ENCODE data around the gene KRTAP10-2.
A peak's percentile ranks its signal among the peaks of the same experiment; 100 is the strongest.
"Not testable (repeated sequence)": the region's sequence is repeated elsewhere in the genome, so short reads cannot be mapped to it uniquely, and the experiment has no call there.

KRTAP10-2 gene

DNA sequence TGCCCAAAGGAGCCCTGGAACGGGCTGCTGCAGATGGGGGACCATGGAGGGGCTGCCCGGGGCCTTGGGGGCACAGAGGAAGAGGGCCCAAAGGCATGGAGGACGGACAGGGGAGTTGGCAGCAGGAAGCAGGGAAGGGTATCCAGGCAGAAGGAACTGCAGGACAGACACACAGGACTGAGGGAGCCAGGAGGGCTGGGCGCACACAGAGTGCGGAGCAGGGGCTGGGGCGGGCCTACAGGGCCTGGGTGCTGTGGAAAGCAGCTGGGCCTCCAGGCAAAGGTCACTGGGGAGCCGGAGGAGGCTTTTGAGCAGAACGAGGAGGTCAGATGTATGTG lies 39.4 kb downstream of the KRTAP10-2 start:
- DNase-seq, result no peak

- DNase-seq, result no peak
Measured at GRCh38 chr21:44511219-44511937, 39.9 kb downstream of the KRTAP10-2 start.

GRCh38 chr21:44510508-44511218 lies 40.6 kb downstream of the KRTAP10-2 start:
- peak; percentile 59 for DNase-seq

DNA sequence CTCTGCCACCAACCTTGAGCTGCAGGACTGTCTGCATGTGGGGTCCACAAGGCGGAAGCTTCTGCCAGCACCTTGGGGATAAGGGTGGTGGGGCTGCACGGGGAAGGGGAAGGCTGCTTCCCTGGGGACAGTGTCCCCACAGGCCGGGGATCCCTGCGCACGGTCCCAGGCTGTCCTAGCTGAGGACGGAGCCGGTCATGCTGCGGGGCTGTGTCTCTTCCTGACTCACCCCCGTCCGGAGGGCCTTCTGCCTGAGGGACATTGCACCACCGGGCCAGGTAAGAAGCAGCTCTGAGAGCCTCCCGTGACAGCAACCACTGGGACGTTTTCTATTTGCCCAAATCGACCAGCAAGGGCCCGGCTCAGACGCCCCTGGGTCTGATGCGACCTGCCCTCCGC lies 41.2 kb downstream of the KRTAP10-2 start:
- no peak for DNase-seq

GRCh38 chr21:44509539-44509938 lies 41.8 kb downstream of the KRTAP10-2 start:
- no peak for DNase-seq

- DNase-seq, result no peak
Measured at GRCh38 chr21:44508711-44509445, 42.4 kb downstream of the KRTAP10-2 start.

DNA sequence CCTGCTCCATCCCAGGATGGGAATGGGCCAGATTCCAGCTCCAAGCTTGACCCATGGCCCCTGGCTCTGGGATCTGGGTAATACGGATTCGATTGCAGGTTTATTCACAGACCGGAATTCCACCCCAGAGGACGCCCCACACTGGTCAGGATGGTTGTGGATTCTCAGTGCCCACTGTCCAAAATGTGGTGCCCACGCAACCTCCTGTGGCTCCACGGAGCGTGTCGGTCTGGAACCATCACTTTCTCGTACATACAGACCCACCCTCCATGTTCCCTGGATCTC lies 42.9 kb downstream of the KRTAP10-2 start:
- DNase-seq, result no peak

DNA sequence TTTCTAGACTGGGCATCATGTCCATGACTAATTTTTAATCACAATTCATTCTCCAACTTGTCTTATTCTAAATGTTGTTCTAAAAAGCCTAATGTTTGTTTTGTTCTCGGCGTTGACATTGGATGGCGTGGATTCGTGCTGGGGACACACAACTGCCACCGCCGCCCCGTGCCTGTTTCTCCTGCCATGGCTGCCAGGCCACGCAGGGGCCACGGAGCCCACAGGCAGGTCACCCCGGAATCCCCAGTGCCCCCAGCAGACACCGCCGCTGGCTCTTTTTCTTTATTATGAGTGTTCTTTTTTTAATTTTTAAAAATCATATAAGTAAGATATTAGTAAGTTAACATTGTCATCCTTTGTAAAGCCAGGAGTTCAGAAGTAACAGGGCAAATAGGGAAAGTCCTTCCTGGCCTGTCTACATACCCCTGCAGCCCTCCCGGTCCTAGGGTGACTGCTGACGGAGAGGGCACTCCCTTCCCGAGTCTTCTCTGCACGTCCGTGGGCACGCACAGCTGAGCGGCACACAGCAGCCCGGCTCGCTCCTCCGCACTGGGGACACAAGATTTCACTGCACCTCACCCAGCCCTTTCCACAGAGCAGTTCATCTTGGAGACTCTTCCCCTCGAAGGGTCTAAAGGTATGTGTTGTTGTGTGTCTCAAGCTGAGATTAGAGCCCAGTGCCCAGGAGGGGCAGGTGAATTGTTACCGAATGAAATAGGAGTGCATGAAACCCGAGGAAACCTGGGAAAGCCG lies 43.5 kb downstream of the KRTAP10-2 start:
- no peak for DNase-seq

DNA sequence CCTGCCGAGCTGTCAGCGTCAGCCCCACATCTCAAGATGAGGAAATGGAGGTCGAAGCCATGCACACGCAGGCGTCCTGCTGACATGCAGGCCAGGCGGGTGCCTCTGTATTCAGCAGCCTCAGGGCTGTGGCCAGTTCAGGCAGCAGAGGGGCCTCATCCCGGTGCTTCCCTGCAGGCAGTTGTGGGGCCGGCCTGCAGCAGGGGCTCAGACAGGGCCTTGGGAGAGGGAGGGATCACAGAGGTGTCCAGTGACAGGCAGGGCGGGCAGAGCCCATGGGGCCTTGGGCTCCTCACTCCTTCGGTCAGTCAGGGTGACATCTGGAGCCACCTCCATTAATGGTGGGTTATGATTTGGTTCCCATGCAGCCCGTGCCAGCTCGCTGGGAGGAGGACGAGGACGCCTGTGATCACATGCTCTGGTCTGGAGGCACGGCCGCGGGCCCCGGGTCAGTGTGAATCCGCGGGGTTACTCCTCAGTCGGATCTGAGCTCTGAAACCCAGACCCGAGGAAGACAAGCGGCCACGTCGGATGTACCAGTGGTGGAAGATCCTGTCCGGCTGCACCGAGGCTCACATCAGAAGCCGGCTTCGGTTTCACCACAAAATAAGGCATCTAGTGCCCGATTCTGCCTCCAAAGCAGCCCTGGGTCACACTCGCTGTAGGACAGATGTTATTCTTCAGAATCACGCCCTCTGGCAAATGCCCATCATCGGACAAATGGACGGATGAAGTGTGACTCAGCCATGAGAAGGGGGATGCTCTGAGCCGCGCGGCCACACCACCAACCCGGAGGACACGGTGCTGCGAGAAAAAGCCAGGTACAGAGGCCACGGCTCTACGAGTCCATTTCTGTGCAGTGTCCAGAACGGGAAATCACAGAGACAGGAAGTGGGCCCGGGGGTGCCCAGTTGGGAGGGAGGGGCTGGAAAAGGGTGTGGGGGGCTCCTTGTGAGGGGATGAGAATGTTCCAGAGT lies 44.7 kb downstream of the KRTAP10-2 start:
- no peak for DNase-seq

DNA sequence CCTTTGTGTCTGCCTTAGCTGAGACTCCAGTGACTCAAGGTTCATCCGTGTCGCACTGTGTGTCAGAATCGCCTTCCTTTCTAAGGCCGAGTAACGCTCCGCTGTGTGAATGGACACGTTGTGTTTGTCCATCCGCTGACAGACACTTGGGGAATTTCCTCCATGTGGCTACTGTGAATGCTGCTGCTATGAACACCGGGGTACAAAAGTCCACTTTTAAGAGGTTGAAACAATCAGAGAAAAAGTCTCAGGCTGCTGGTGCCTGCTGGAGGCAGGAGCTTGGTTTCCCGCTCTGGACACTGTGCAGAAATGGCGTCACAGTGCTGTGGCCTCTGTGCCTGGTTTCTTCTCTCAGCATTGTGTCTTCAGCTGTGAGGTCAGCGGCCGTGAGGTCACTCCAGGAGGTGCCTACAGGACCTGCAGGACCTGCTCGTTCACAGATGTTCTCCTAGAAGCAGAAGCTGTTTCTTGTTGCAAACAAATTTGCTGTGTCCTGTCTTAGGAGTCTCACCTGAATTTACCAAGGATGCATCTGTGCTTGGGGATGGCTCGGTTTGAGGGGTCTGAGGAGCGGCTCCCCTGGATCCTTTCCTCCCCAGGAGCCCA lies 45.5 kb downstream of the KRTAP10-2 start:
- no peak for DNase-seq

DNA sequence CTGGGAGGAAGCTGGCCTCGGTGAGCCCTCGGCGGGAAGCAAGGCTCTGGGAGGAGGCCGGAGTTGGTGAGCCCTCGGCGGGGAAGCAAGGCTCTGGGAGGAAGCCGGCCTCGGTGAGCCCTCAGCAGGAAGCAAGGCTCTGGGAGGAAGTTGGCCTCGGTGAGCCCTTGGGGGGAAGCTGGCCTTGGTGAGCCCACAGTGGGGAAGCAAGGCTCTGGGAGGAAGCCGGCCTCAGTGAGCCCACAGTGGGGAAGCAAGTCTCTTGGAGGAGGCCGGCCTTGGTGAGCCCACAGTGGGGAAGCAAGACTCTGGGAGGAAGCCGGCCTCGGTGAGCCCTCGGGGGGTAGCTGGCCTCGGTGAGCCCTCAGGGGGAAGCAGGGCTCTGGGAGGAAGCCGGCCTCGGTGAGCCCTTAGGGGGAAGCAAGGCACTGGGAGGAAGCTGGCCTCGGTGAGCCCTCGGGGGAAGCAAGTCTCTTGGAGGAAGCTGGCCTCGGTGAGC lies 47.4 kb downstream of the KRTAP10-2 start:
- no peak for DNase-seq

GRCh38 chr21:44503006-44503889 lies 48.1 kb downstream of the KRTAP10-2 start:
- not testable (repeated sequence) for DNase-seq

- DNase-seq, result no peak
Measured at GRCh38 chr21:44502171-44502958, 48.9 kb downstream of the KRTAP10-2 start.
